ENCODE results near the gene SLC50A1. TPM values are rescaled to one million over a fixed set of nuclear protein-coding genes. Genes with fewer than 3 reads are reported as not detected.

The SLC50A1 gene
- total RNA-seq, 6 experiments from 2014 or later = 23.5 to 36.4 (median 29.5) TPM

DNA sequence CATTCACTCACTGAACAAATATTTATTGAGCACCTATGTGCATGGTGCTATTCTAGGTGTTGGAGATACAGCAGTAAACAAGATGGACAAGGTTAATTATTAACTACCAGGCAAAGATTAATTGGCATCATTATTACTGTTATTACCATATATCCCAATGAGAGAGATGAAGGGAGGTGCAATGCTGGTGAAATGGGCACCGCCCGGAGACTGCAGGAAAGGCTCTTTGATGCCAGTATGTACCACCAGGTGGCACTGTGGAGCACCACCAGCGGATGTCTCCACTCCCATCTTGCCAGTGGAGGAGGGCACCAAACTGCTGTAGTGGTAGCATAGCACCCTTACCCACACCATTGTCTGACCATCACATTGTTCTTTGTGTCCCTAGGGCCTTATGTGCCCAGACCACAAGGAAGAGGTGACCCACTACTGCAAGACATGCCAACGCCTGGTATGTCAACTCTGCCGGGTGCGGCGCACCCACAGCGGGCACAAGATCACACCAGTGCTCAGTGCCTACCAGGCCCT, 41.0 kb downstream of the SLC50A1 start:
- Mint-ChIP-seq H3K36me3 (ENCODE audit: low read depth) (peaks cover 11% of the 10 kb centered on the region), H3K4me1 (ENCODE audit: low read depth) (peaks cover 33% of the 10 kb centered on the region), H3K27me3 (ENCODE audit: insufficient read depth) (peaks cover 2% of the 10 kb centered on the region; the same call in 1 of the 2 replicates), H3K9me3 (no peaks in the 10 kb centered on the region), H3K27ac (no peak overlapping the region), H3K4me3 (no peak overlapping the region)
- DNase-seq = peak; percentile 60
- peak; percentile 97 for TF ChIP-seq CTCF (IDR thresholded peaks at IDR 0.05)

- Mint-ChIP-seq H3K36me3 (ENCODE audit: low read depth) (peaks cover 5% of the 10 kb centered on the region; the same call in 1 of the 2 replicates), H3K4me3 (no peak overlapping the region), H3K27me3 (ENCODE audit: insufficient read depth) (peaks cover 1% of the 10 kb centered on the region; the same call in 1 of the 2 replicates), H3K9me3 (no peaks in the 10 kb centered on the region), H3K4me1 (ENCODE audit: low read depth) (peaks cover 25% of the 10 kb centered on the region), H3K27ac (no peak overlapping the region)
- no peak for DNase-seq
- no peak for TF ChIP-seq CTCF (IDR thresholded peaks at IDR 0.05)
Measured at GRCh38 chr1:155177192-155177917, 41.7 kb downstream of the SLC50A1 start.

DNA sequence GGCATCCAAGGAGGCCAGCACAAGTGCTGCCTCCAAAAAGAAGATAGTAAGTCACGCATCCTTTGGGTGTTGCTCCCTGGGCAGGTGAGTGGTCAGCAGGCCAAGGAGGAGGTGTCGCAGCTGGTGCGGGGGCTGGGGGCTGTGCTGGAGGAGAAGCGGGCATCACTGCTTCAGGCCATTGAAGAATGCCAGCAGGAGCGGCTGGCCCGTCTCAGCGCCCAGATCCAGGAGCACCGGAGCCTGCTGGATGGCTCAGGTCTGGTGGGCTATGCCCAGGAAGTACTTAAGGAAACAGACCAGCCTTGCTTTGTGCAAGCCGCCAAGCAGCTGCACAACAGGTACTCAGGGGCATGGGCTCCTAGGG, 42.2 kb downstream of the SLC50A1 start:
- Mint-ChIP-seq H3K27me3 (ENCODE audit: insufficient read depth) (no peaks in the 10 kb centered on the region; the same call in 1 of the 2 replicates), H3K9me3 (no peaks in the 10 kb centered on the region), H3K4me1 (ENCODE audit: low read depth) (peaks cover 25% of the 10 kb centered on the region), H3K4me3 (no peak overlapping the region), H3K27ac (no peak overlapping the region), H3K36me3 (ENCODE audit: low read depth) (peaks cover 4% of the 10 kb centered on the region; the same call in 1 of the 2 replicates)
- no peak for DNase-seq
- no peak for TF ChIP-seq CTCF (IDR thresholded peaks at IDR 0.05)

DNA sequence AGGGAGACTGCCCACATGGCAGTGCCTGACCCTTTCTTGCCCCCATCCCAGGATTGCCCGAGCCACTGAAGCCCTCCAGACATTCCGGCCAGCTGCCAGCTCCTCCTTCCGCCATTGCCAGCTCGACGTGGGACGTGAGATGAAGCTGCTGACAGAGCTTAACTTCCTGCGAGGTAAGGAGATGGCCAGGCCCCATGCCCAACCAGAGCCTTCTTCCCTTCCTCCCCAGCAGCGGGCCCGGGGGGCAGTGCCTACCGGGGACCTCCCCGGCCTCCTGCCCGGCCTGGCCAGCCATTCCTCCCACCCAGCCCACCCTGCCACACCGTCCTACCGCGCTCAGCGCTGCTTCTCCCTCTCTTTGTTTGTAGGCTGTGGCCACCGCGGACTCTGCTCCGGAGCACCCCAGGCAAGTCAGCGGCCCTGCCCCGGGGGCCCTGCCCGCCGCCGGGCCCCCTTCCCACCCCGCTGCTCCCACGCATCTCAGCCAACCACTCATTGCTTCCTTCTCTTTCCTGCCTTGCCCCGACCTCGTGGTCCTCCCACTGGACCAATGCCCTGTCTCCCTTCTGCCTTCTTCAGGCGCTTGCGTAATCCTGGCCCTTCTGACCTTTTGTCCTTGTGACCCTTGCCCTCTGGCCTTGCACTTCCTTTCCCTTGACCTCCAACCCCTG, 42.9 kb downstream of the SLC50A1 start:
- Mint-ChIP-seq H3K4me3 (no peak overlapping the region), H3K4me1 (ENCODE audit: low read depth) (peaks cover 20% of the 10 kb centered on the region), H3K27ac (no peak overlapping the region), H3K27me3 (ENCODE audit: insufficient read depth) (no peaks in the 10 kb centered on the region; the same call in 1 of the 2 replicates), H3K36me3 (ENCODE audit: low read depth) (peaks cover 4% of the 10 kb centered on the region; the same call in 1 of the 2 replicates), H3K9me3 (no peaks in the 10 kb centered on the region)
- DNase-seq = no peak
- TF ChIP-seq CTCF (IDR thresholded peaks at IDR 0.05) = no peak

DNA sequence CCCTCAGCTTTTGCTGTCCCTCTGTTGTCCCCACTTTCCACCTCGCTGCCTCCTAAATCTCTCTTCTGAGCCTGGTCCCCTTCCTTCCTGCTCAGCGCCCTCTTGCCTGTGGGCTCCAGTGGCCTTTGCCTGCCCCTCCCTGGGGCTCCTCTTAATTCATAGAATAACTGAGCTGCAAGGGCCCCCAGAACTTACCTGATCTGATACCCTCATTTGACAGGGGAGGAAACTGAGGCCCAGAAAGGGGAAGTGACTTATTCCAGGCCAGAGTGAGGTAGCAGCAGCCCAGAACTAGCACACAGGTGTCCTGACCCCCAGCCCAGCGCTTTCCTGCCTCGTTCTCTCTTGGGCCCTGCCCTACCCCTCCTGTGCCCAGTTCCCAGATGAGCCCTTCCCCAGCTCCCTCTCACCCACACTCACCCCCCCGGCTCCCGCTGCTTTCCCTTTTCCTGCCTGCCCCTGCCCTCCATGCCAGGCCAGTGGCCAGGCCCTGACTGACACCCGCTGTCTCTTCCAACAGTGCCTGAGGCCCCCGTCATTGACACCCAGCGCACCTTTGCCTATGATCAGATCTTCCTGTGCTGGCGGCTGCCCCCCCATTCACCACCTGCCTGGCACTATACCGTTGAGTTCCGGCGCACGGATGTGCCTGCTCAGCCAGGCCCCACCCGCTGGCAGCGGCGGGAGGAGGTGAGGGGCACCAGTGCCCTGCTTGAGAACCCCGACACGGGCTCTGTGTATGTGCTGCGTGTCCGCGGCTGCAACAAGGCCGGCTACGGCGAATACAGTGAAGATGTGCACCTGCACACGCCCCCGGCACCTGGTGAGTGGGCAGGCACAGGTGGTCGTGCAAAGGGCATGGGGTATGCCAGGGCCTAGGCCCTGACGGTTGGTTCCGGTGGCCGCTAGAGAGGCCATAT, 43.7 kb downstream of the SLC50A1 start:
- Mint-ChIP-seq H3K4me3 (no peak overlapping the region), H3K4me1 (ENCODE audit: low read depth) (peaks cover 14% of the 10 kb centered on the region), H3K27me3 (ENCODE audit: insufficient read depth) (no peaks in the 10 kb centered on the region; the same call in 1 of the 2 replicates), H3K9me3 (no peaks in the 10 kb centered on the region), H3K27ac (no peak overlapping the region), H3K36me3 (ENCODE audit: low read depth) (peaks cover 4% of the 10 kb centered on the region; the same call in 1 of the 2 replicates)
- no peak for DNase-seq
- no peak for TF ChIP-seq CTCF (IDR thresholded peaks at IDR 0.05)

All from HFFc6 (cell line).